NCI-H2196 treated with DMSO at 0.1 percent for 48 hours (cell line): Measurements from ENCODE around the gene CCDC27.

Source experiments
- DNase-seq: peaks from one replicate; lab custom pipeline; 2025; ENCODE audit not compliant: unreplicated experiment; lab: John Stamatoyannopoulos, UW

Gene CCDC27

GRCh38 chr1:3717715-3718601, 34.3 kb upstream of the CCDC27 start:
- DNase-seq: no peak

GRCh38 chr1:3718764-3719163, 33.5 kb upstream of the CCDC27 start:
- DNase-seq: no peak

DNA sequence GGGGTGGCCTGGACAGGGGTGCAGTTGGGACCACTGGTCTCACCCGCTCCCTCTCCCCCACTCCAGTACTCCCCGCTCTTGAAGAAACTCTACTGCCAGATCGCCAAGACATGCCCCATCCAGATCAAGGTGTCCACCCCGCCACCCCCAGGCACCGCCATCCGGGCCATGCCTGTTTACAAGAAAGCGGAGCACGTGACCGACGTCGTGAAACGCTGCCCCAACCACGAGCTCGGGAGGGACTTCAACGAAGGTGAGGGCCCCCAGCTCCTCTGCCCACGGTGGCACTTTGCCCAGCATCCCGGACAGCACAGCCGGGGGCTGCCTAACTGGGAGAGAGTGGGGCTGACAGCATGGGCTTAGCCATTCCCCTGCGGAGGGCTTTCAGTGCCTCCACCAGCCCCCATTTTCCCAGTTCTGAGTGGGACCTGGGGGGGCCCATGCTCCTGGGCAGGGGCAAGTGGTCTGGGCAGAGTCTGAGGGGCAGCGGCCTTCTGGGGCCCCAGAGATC, 30.2 kb upstream of the CCDC27 start:
- no peak for DNase-seq

DNA sequence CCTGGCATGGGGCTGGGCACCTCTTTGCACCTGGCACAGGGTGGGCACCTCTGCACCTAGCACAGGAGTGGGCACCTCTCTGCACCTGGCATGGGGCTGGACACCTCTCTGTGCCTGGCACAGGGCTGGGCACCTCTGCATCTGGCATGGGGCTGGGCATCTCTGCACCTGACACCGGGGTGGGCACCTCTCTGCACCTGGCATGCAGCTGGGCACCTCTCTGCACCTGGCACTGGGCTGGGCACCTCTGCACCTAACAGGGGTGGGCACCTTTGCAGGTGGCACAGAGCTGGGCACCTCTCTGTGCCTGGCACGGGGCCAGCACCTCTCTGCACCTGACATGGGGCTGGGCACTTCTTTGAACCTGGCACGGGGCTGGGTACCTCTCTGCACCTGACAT, 29.4 kb upstream of the CCDC27 start:
- no peak for DNase-seq

DNA sequence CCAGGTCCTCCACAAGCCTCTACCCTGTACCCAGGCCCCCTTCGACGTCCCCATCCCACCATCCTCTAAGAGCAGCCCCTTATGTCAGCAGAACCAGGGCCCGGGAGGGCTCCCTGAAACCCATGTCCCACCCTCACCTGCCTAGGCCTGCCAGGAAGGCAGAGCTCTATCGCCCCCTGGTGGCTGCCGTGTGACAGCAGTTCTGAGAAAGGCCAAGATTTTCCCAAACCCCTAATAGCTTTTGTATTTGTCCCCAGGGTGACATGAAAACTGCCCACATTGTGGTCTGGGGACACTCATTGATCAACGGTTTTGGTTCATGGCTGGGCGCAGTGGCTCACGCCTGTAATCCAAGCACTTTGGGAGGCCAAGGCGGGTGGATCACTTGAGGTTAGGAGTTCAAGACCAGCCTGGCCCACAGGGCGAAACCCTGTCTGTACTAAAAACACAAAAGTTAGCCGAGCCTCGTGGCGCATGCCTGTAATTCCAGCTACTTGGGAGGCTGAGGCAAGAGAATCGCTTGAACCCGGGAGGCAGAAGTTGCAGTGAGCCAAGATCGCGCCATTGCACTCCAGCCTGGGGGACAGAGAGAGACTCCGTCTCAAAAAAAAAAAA, 27.7 kb upstream of the CCDC27 start:
- peak; percentile 47 for DNase-seq

DNA sequence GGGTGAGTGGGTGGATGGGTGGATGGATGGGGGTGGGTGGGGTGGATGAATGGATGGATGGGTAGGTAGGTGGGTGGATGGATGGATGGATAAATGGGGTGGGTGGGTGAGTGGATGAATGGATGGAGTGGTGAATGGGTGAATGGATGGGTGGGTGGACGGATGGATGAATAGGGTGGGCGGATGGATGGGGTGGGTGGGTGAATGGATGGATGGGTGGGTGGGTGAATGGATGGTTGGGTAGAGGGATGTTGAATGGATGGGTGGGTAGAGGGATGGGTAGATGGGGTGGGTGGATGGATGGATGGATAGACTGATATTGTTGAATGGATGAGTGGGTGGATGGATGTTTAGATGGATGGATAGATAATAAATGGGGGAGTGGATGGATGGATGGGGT, 26.9 kb upstream of the CCDC27 start:
- DNase-seq: no peak

DNA sequence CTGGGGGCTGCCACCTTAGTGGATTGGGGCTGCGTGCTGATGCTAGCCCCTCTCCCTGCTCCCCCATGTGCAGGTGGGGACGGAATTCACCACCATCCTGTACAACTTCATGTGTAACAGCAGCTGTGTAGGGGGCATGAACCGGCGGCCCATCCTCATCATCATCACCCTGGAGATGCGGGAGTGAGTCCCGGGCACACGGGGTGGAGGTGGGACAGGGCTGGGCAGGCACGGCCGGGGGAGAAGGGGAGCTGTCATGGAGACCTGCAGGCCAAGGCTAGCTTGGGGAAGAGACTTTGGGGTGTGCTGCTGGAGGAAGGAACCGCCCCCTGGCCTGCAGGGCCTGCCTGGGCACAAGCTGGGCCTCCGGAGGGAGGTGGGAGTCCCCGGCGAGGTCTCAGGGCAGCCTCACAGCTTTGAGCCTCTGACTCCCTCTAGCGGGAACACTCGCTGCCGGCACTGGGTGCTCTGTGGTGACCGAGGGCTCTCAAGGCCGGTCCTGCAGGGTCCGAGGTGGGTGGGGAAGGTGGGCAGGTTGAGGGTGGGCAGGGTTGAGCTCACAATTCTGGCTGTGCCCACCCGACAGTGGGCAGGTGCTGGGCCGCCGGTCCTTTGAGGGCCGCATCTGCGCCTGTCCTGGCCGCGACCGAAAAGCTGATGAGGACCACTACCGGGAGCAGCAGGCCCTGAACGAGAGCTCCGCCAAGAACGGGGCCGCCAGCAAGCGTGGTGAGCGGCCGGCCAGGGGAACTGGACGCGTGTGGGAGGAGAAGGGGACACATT, 25.0 kb upstream of the CCDC27 start:
- no peak for DNase-seq

DNA sequence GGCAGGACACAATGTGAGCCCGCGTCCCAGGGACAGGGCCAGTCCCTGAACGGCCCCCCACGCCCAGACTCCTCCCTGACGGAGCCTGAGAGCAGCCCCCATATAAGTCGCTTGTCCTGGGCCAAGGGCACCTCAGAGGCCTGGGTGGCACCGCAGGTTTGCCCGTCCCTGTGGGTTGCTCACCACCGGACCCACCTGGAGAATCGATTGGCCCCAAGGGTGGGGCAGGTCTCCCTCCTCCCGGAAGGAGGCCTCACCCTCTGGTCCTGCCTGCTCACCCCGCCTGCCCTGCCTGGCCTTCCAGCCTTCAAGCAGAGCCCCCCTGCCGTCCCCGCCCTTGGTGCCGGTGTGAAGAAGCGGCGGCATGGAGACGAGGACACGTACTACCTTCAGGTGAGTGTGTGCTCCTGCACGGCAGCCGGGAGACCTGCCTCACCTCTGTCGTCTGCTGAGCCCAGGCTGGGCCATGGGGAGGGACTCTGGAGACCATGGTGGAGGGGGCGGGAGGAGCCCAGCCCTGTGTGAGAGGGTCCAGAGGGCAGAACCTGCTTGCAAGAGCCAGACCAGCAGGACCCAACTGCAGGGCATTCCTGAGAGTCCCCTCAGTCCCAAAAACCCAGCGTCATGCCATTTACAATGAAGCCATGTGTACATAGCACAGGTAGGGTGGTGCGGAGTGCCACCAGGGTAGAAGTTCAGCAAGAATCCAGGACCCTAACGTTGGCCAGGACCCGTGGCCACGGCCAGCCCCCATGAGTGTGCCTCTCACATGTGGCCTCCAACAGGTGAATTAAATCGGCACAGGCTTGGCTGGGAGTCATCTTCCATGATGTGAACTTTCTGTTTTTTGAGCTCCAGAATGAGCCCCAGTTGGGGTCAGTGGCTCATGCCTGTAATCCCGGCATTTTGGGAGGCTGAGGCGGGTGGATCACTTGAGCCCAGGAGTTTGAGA, 24.1 kb upstream of the CCDC27 start:
- no peak for DNase-seq

- DNase-seq: no peak
Measured at GRCh38 chr1:3729594-3730542, 22.4 kb upstream of the CCDC27 start.

DNA sequence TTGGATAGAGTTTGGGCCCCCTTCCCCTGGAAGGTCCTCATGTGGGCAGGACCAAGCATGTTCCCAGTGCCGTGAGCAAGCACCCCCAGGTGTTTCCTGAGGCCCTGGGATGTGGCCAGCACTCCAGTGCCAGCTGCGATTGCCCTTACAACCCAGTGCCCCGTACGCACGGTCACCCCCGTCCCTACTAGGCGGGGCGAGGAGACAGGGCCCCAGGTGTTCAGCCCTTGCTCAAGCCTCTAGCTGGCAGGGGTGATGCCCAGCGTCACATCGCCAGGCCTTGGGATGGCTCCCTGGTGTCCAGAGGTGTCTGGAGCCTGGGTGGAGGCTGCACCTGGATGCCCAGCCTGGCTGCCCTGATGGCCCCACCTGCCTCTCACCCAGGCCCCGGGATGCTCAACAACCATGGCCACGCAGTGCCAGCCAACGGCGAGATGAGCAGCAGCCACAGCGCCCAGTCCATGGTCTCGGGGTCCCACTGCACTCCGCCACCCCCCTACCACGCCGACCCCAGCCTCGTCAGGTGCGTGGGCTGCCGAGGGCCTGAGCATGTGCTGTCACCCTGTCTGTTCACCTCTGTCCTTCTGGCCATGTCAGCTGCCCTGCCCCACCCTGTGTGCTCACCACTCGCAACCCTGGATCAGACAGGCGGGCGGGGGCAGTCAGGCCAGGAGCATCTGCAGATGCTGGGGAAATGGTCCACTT, 21.6 kb upstream of the CCDC27 start:
- DNase-seq: no peak

DNA sequence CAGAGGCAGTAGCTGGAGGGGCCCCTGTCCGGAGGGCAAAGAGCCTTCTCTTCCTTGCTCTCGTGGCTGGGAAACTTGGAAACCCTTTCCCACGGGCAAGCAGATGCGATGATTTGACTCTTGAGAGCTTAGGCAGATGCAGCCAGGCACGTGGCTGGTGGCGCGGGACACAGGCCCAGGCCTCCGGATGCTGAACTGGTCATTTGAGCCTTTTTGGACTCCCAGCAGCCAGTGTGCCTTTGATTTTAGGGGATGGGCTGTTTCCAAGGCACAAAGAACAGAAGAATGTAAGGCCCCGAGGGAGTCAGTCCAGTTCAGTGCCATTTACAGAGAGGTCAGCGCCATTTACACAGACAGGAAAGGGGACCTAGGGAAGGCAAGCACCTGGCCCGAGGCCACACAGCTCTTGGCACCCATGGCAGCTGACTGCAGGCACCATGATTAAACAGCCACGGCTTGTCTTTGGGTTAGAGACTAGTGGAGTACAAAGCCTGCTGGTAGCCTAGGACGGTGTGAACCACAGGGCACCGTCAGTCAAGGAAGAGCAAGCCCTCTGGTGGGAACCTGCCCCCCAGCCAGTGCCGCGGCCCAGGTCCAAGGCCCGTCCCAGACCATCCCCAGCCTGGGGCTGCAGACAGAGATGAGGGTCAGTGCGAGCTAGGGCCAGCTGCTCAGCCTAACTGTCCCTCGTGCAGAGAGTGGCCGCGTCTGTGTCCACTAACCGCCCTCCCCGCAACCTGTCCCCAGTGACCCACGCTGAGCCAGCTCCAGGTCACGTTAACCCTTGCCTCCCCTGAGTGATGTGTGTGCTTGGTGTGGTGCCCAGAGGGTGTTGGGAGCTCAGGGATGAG, 20.4 kb upstream of the CCDC27 start:
- DNase-seq: no peak

DNA sequence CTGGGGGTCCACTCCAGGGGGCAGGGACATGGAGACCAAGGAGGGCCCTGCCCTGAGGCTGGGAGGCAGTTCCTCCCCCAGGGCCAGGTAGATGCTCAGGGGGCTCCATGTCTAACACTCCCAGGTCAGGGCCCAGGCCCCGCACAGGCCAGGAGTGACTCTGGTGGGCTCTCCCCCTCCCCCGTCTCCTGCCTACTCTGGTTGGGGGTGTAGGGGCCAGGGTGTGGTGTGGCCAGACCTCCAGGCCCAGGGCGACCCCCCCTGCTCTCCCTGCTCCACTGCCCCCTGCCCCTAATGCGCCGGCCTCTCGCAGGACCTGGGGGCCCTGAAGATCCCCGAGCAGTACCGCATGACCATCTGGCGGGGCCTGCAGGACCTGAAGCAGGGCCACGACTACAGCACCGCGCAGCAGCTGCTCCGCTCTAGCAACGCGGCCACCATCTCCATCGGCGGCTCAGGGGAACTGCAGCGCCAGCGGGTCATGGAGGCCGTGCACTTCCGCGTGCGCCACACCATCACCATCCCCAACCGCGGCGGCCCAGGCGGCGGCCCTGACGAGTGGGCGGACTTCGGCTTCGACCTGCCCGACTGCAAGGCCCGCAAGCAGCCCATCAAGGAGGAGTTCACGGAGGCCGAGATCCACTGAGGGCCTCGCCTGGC, 19.7 kb upstream of the CCDC27 start:
- no peak for DNase-seq

GRCh38 chr1:3733094-3733882, 19.0 kb upstream of the CCDC27 start:
- no peak for DNase-seq

GRCh38 chr1:3733883-3734589, 18.2 kb upstream of the CCDC27 start:
- no peak for DNase-seq

DNA sequence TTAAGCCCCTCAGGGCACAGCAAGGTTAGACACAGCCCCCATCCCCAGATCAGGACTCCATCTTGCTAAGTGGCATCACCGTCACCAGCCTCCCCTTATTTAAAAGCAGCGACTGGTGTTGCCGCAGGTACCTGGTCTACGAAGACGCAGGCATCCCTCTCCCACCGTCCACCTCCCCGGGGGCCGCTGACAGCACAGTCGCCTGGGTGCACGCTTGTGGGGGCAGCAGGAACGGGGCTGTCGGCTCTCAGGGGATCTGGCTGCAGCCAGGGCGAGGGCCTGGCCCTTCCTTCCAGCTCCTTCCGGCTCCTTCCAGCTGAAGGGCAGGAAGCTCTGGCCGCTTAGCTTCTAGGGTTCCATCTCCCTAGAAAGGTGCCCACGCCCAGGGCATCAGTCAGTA, 17.6 kb upstream of the CCDC27 start:
- DNase-seq: no peak
